Neuron (in vitro differentiated cells): ENCODE results near the gene SHB.

ENCODE experiments used
- H2AFZ ChIP-seq: one replicate; pipeline ENCODE4 v1.6.1; 2013; ENCODE audit warnings: low read depth, mild to moderate bottlenecking, inconsistent platforms, low read length, moderate library complexity
- H3K27me3 ChIP-seq: one replicate; pipeline ENCODE4 v1.6.1; 2013; ENCODE audit warnings: low read length; ENCODE audit not compliant: insufficient read depth
- H3K36me3 ChIP-seq: one replicate; pipeline ENCODE4 v1.6.1; 2013; ENCODE audit warnings: low read length; ENCODE audit not compliant: insufficient read depth
- H3K4me1 ChIP-seq: one replicate; pipeline ENCODE4 v1.6.1; 2013; ENCODE audit warnings: low read length; ENCODE audit not compliant: insufficient read depth
- H3K4me3 ChIP-seq: 2 replicates; pipeline ENCODE4 v1.5.1; 2013; ENCODE audit warnings: mild to moderate bottlenecking, low read length, moderate library complexity
- H3K9me3 ChIP-seq: one replicate; pipeline ENCODE4 v1.6.1; 2013; ENCODE audit warnings: low read length

SHB gene

DNA sequence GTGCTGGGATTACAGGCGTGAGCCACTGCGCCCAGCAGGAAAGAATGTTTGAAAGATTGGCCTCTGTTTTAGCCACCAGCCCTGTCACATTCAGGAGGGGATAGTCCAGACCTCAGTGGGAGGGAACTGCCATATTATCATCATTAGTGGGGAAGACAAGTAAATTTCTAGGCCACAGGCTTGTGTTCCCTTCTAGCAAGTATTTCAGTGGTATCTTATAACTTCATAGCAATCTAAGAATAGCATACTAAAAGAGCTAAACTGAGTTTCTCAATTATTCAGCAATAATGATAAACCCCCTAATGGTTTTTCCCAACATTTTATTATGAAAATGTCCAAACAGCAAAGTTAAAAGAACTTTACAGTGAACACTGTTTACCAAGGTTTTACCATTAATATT is 195.1 kb downstream of the SHB start:
- Histone ChIP-seq H3K27me3 (no peaks in the 10 kb centered on the region), H3K4me1 (no peaks in the 10 kb centered on the region), H3K9me3 (peaks cover 9% of the 10 kb centered on the region), H2AFZ (no peak overlapping the region), H3K4me3 (no peak overlapping the region), H3K36me3 (peaks cover 5% of the 10 kb centered on the region)

DNA sequence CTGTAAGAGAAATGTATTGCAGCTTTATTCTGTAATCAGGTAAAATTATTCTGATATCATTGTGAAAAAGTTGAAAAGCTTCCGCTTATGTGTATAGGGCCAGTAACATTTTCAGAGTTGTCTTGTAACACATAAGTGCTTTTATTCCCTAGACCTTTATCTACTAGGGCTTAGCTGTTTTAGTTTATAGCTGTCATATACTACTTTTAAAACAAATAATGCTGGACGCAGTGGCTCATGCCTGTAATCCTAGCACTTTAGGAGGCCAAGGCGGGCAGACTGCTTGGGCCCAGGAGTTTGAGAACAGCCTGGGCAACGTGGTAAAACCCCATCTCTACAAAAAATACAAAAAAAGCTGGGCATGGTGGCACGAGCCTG is 198.2 kb downstream of the SHB start:
- no peaks in the 10 kb centered on the region for H3K27me3 ChIP-seq
- no peaks in the 10 kb centered on the region for H3K4me1 ChIP-seq
- no peak overlapping the region for H2AFZ ChIP-seq
- peaks cover 2% of the 10 kb centered on the region for H3K9me3 ChIP-seq
- H3K4me3 ChIP-seq = no peak overlapping the region
- peaks cover 5% of the 10 kb centered on the region for H3K36me3 ChIP-seq

DNA sequence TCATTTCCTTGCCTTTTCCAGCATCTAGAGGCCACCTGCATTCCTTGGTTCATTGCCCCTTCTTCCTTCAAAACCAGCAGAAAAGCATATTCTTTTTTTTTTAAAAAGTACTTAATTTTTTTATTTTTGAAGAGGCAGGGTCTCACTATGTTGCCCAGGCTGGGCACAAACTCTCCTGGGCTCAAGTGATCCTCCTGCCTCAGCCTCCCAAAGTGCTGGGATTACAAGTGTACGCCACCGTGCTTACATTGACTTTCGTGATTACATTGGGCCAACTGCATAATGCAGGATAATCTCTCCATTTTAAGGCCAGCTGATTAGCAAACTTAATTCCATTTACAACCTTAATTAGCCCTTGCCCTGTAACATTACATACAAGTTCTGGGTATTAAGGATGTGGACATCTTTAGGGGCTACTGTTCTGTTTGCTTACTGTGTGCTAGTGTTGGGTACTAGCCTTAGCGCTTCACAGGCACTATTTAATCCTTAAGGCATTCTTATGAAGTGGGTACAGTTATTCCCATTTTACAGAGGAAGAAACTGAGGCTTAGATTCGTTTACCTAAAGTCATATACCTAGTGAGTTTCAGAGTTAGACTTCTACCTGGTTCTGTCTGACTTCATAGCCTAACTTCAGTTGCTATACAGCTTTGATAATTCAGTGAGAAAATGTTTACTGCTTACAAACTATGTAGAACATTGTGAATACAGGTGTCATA is 198.8 kb downstream of the SHB start:
- Histone ChIP-seq H3K9me3 (peaks cover 2% of the 10 kb centered on the region), H3K4me1 (no peaks in the 10 kb centered on the region)

More for the DNA sequence above, 198.8 kb downstream of the SHB start:
- H3K27me3 ChIP-seq = no peaks in the 10 kb centered on the region
- H3K4me3 ChIP-seq = no peak overlapping the region
- peaks cover 5% of the 10 kb centered on the region for H3K36me3 ChIP-seq
- no peak overlapping the region for H2AFZ ChIP-seq
